Measurements from ENCODE around the gene PSMD5. TPM values are rescaled to one million over a fixed set of nuclear protein-coding genes. Genes with fewer than 3 reads are reported as not detected.

Gene PSMD5
- total and polyA plus RNA-seq, 3 donors from 2014 or later: 26.4 to 45.0 (median 39.0) TPM

DNA sequence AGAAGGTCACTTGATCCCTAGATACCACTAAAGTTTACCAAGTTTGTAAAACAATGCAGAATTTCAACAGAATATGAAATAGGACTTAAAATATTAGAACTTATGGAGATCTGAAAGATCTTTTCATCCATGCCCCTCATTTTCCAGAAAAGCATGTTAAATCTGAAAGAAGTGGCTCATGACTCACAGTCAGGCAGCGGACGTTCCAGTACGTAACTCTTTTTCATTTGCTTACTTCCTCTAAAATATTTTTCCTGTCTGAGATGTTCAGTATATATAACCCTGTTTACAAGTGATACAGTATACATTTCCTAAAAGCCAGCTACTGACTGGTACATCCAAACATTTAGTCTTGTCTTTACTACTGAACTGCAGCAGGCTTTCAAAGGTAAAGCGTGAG is 71.8 kb downstream of the PSMD5 start:
- intact Hi-C loops (cut with DNase I; ENCODE audit: low total_unique reads): no loop called here
- H3K36me3 ChIP-seq (ENCODE audit: low read depth, missing control alignments): no peaks in the 10 kb centered on the region
- TF ChIP-seq, protein P1, sequence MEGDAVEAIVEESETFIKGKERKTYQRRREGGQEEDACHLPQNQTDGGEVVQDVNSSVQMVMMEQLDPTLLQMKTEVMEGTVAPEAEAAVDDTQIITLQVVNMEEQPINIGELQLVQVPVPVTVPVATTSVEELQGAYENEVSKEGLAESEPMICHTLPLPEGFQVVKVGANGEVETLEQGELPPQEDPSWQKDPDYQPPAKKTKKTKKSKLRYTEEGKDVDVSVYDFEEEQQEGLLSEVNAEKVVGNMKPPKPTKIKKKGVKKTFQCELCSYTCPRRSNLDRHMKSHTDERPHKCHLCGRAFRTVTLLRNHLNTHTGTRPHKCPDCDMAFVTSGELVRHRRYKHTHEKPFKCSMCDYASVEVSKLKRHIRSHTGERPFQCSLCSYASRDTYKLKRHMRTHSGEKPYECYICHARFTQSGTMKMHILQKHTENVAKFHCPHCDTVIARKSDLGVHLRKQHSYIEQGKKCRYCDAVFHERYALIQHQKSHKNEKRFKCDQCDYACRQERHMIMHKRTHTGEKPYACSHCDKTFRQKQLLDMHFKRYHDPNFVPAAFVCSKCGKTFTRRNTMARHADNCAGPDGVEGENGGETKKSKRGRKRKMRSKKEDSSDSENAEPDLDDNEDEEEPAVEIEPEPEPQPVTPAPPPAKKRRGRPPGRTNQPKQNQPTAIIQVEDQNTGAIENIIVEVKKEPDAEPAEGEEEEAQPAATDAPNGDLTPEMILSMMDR (IDR thresholded peaks at IDR 0.05): no peak
- no peak for TF ChIP-seq POLR2A (IDR thresholded peaks at IDR 0.05)

DNA sequence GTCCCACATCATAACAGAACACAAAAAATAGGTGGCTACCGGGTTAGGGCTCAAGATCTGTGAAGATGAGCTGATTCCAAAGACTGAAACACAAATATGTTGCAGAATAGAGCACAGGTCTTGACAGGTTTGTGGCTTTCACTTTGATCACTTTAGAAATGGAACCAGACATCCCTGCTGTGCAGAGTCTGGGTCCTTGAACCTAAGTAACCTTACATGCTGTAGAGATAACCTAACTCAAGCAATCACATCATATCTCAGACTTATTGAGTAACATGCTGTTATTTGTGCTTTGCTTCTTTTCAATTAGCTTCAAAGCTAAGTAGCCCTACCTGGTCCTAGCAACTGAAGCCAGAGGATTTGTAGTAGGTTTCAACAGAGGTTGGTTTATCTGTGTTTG is 73.8 kb downstream of the PSMD5 start:
- H3K9me3 ChIP-seq: no peaks in the 10 kb centered on the region
- TF ChIP-seq, protein P1 (IDR thresholded peaks at IDR 0.05): no peak
- TF ChIP-seq POLR2A (IDR thresholded peaks at IDR 0.05): no peak
- no peaks in the 10 kb centered on the region for H3K4me1 ChIP-seq
- intact Hi-C loops (cut with DNase I; ENCODE audit: low total_unique reads): no loop called here
- 90 to 96% methylated on average over 1 of the region's 1 CpG for WGBS, 2 donors
- no peak overlapping the region for H3K4me3 ChIP-seq
- no peaks in the 10 kb centered on the region for H3K27me3 ChIP-seq
- no peak overlapping the region for H3K27ac ChIP-seq
- DNase-seq: no peak
- no peaks in the 10 kb centered on the region for H3K36me3 ChIP-seq (ENCODE audit: low read depth, missing control alignments)

More for the DNA sequence above, 71.8 kb downstream of the PSMD5 start:
- no peak for DNase-seq
- H3K27me3 ChIP-seq: no peaks in the 10 kb centered on the region
- H3K9me3 ChIP-seq: no peaks in the 10 kb centered on the region
- no peaks in the 10 kb centered on the region for H3K4me1 ChIP-seq
- no peak overlapping the region for H3K27ac ChIP-seq
- 93 to 94% methylated on average over 4 of the region's 4 CpGs for WGBS, 2 donors
- no peak overlapping the region for H3K4me3 ChIP-seq

DNA sequence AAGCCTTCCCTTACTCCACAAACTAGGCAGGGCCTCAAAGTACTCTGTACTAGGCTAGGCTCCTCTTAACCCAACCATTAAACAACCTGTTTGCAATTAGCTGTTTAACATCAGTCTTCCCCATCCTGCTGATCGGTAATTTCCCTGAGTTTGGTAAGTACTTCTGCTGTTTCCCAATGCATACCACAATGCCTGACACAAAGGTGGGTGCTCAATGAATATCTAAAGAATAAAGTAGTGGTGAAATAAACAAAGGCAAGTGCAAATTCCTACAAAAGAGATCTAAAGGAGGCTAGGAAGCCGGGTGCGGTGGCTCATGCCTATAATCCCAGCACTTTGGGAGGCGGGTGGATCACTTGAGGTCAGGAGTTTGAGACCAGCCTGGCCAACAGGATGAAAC is 74.5 kb downstream of the PSMD5 start:
- WGBS, 2 donors: 88 to 92% methylated on average over 4 of the region's 4 CpGs
- H3K27ac ChIP-seq: no peak overlapping the region

DNA sequence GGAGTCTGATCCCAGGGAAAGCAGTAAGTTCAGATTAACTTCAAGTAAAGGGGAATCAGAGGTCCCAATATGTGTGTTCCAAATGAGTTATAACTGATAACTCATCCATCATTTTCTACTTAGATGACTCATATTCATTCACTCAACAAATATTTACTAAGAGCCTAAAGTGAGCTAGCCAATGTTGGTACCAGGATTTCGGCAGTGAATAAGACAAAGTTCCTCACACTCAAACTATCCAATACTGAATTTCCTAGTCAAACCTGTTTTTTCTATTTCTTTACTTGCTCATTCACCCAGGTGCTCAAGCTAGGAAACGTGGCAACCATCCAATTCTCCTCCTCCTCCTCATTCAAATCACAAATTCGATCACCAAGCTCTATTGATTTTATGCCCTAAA is 75.3 kb downstream of the PSMD5 start:
- WGBS, 2 donors: 90 to 94% methylated on average over 3 of the region's 3 CpGs
- Histone ChIP-seq H3K36me3 (ENCODE audit: low read depth, missing control alignments) (no peaks in the 10 kb centered on the region), H3K4me3 (no peak overlapping the region), H3K4me1 (no peaks in the 10 kb centered on the region), H3K27ac (no peak overlapping the region), H3K27me3 (no peaks in the 10 kb centered on the region), H3K9me3 (no peaks in the 10 kb centered on the region)
- no peak for DNase-seq
- intact Hi-C loops (cut with DNase I; ENCODE audit: low total_unique reads): no loop called here
- TF ChIP-seq, protein P1 (IDR thresholded peaks at IDR 0.05): no peak
- TF ChIP-seq POLR2A (IDR thresholded peaks at IDR 0.05): no peak

More for the DNA sequence above, 74.5 kb downstream of the PSMD5 start:
- intact Hi-C loops (cut with DNase I; ENCODE audit: low total_unique reads): no loop called here
- H3K27me3 ChIP-seq: no peaks in the 10 kb centered on the region
- H3K4me3 ChIP-seq: no peak overlapping the region
- H3K36me3 ChIP-seq (ENCODE audit: low read depth, missing control alignments): no peaks in the 10 kb centered on the region
- H3K4me1 ChIP-seq: no peaks in the 10 kb centered on the region
- H3K9me3 ChIP-seq: no peaks in the 10 kb centered on the region
- no peak for DNase-seq
- TF ChIP-seq POLR2A (IDR thresholded peaks at IDR 0.05): no peak
- TF ChIP-seq, protein P1 (IDR thresholded peaks at IDR 0.05): no peak

Other genes with a start within 250 kb of the PSMD5 start
- 1 to 10 TPM; 8.2 to 8.5 TPM for gene MEGF9, start 128.5 kb downstream of the PSMD5 start, total RNA-seq
- 7.2 TPM for gene MEGF9, start 128.5 kb downstream of the PSMD5 start, polyA plus RNA-seq (ENCODE audit: insufficient read depth, low read depth, low replicate concordance)
- gene FBXW2, start 49.5 kb downstream of the PSMD5 start, total RNA-seq: 10 to 100 TPM; 52.9 to 58.7 TPM
- 46.5 TPM for gene FBXW2, start 49.5 kb downstream of the PSMD5 start, polyA plus RNA-seq (ENCODE audit: insufficient read depth, low read depth, low replicate concordance)
- gene PHF19, start 34.3 kb upstream of the PSMD5 start, total RNA-seq: 10 to 100 TPM; 40.3 to 41.7 TPM
- gene PHF19, start 34.3 kb upstream of the PSMD5 start, polyA plus RNA-seq (ENCODE audit: insufficient read depth, low read depth, low replicate concordance): 28.5 TPM
- 1 to 10 TPM; 6.5 to 8.6 TPM for gene TRAF1, start 83.9 kb upstream of the PSMD5 start, total RNA-seq
- gene TRAF1, start 83.9 kb upstream of the PSMD5 start, polyA plus RNA-seq (ENCODE audit: insufficient read depth, low read depth, low replicate concordance): 3.9 TPM
- 1 to 10 TPM; 5.1 to 8.0 TPM for gene C5, start 207.4 kb upstream of the PSMD5 start, total RNA-seq
- 3.2 TPM for gene C5, start 207.4 kb upstream of the PSMD5 start, polyA plus RNA-seq (ENCODE audit: insufficient read depth, low read depth, low replicate concordance)
- 10 to 100 TPM; 57.7 to 94.7 TPM for gene CNTRL, start 232.0 kb upstream of the PSMD5 start, total RNA-seq
- 42.4 TPM for gene CNTRL, start 232.0 kb upstream of the PSMD5 start, polyA plus RNA-seq (ENCODE audit: insufficient read depth, low read depth, low replicate concordance)

All from testis (tissue), 3 donors.